H1 (cell line): ENCODE measurements around the gene THAP12. TPM values are rescaled to one million over a fixed set of nuclear protein-coding genes. Genes with fewer than 3 reads are reported as not detected.

Experiments
- CHD7 ChIP-seq: fragments of 300-600 bp; sonication (generic); IDR thresholded peaks from 2 replicates; pipeline ENCODE4 v1.7.1; 2012; ENCODE audit warnings: low read length, moderate library complexity, mild to moderate bottlenecking, inconsistent platforms; ENCODE audit not compliant: insufficient replicate concordance
- MAX ChIP-seq: IDR thresholded peaks from 2 replicates; pipeline ENCODE4 v1.6.1; 2012; ENCODE audit warnings: inconsistent platforms
- RBBP5 ChIP-seq: IDR thresholded peaks from 2 replicates; pipeline ENCODE4 v1.7.1; 2012; ENCODE audit warnings: low read depth, mild to moderate bottlenecking, inconsistent platforms, low read length, moderate library complexity, borderline replicate concordance
- polyA plus RNA-seq, 7 experiments: library from polyadenylated mRNA; depleted of rRNA in 3 of 7; stranded (reverse) in 5 of 7; unstranded in 2 of 7; fragments of >200 nt in 5 of 7; fragments of 200-250 nt in 2 of 7; gene quantifications; 1 replicate in 5 of 7; 2 replicates in 1 of 7; 4 replicates in 1 of 7; pipeline versions ENCODE4 v1.2.1 to v1.2.3, GENCODE V29; 2011 to 2013; ENCODE audit warnings: missing spikeins in 2 of 7, mixed read lengths in 2 of 7
- total RNA-seq: library from RNA; stranded (reverse); fragmentation: NEBNext Ultra II Directional; extraction: Animal tissue kit (Norgen Biotek cat#: 25700); gene quantifications from 2 replicates; pipeline ENCODE4 v1.2.1, GENCODE V29; 2021

The THAP12 gene
- total and polyA plus RNA-seq, 2 of the 8 experiments (the other 6 are each of a cell fraction or from before 2014, with no cell fraction given), result 12.0 to 39.9 TPM

GRCh38 chr11:76391811-76392475 lies 11.0 kb upstream of the THAP12 start (continued):
- TF ChIP-seq CHD7 (no peak), RBBP5 (no peak), MAX (no peak)
